Measurements from ENCODE around the gene FHAD1.

DNA sequence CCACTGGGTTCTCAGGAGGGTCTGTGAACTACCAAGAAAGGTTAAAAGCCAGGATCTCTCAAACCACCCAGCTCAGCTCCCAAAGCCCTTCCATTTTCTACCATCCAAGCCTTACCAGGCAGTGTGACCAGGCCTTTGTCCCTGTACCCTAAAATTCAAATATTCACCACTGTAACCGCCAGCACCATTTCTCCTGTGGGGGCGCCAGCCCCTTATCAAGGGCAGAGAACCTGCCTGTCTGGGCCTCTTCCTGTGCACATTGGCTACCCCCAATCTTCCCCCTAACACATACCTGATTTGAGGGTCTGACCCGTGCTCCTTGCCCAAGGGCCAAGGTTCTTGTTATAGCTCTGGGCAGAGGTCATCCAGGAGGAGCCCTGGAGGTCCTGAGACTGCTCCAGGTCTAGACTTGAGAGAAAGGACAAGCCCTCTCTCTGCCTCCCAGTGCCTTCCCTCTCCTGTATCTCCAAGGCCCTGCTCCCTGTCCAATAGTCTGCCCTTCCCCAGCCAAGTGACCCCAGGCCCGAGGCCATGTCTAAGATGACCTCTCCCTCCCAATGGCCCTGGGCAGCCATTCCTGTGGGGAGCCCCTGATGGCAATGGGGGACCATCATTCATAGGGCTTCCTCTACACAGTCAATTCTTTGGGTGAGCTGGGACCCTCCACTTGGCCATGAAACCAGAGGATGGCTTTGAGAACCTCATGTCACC lies 78.5 kb downstream of the FHAD1 start:
- TF ChIP-seq, protein P1, sequence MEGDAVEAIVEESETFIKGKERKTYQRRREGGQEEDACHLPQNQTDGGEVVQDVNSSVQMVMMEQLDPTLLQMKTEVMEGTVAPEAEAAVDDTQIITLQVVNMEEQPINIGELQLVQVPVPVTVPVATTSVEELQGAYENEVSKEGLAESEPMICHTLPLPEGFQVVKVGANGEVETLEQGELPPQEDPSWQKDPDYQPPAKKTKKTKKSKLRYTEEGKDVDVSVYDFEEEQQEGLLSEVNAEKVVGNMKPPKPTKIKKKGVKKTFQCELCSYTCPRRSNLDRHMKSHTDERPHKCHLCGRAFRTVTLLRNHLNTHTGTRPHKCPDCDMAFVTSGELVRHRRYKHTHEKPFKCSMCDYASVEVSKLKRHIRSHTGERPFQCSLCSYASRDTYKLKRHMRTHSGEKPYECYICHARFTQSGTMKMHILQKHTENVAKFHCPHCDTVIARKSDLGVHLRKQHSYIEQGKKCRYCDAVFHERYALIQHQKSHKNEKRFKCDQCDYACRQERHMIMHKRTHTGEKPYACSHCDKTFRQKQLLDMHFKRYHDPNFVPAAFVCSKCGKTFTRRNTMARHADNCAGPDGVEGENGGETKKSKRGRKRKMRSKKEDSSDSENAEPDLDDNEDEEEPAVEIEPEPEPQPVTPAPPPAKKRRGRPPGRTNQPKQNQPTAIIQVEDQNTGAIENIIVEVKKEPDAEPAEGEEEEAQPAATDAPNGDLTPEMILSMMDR (IDR thresholded peaks at IDR 0.05; ENCODE audit: poor library complexity): no peak
- TF ChIP-seq EZH2 (IDR thresholded peaks at IDR 0.05; ENCODE audit: borderline replicate concordance): no peak

All from hepatocyte (in vitro differentiated cells).